ENCODE data around the gene TMEM202. TPM values are rescaled to one million over a fixed set of nuclear protein-coding genes. Genes with fewer than 3 reads are reported as not detected.

Gene TMEM202
- total and polyA plus RNA-seq, 2 of the 13 experiments (the other 11 are each of a cell fraction or from before 2014, with no cell fraction given) = not detected

DNA sequence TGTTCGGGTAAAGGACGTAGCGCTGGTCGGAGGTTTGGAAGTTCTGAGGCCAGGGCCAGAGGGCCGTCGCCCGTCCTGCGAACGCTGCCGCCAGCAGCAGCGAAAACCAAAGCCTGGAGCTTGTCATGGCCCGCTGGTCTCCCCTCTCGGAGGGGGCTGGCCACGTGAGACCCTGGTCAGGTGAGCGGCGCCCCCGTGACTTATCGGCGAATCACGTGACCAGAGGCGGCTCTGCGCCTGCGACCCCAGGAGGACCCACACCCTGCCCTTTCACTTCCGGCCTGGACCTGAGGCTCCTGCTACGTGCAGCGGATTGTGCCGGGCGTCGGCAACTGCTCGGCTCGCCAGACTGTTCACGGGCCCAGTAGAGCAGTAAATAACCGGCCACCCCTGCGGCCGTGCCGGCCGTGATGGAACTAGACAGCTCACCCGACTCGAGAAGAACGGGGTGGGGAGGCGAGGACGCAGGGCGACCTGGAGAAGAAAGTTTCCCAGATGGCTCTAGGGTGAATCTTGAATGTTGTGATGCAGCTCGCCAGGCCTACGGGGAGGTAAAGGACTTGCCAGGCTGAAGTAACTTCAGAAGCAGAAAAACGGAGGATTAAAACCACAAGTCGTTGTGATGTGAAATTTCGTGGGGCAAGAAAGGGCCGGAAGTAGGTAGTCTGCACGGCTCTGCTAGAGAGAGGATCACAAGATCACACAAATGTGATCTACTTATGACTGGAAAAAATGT, 22.1 kb upstream of the TMEM202 start, which contains the start of gene HEXA (continued):
- TF ChIP-seq ZNF614 (CRISPR knock-in tag; IDR thresholded peaks at IDR 0.05; ENCODE audit: borderline replicate concordance) (peak; percentile 81; the same call in 1 of the 2 replicates), TBX3 (IDR thresholded peaks at IDR 0.05; ENCODE audit: borderline replicate concordance) (peak; percentile 47; the same call in 1 of the 2 replicates), EEA1 (CRISPR knock-in tag; IDR thresholded peaks at IDR 0.05; ENCODE audit: borderline replicate concordance) (peak; percentile 43; the same call in 1 of the 2 replicates), MED1 (CRISPR knock-in tag; IDR thresholded peaks at IDR 0.05) (peak; percentile 92), CCAR2 (optimal IDR thresholded peaks at IDR 0.05; ENCODE audit: low read depth, low read length) (no peak), TBX2 (CRISPR knock-in tag; IDR thresholded peaks at IDR 0.05; ENCODE audit: borderline replicate concordance) (peak; percentile 84; the same call in 1 of the 2 replicates)
- TF ChIP-seq, protein P1, sequence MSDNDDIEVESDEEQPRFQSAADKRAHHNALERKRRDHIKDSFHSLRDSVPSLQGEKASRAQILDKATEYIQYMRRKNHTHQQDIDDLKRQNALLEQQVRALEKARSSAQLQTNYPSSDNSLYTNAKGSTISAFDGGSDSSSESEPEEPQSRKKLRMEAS (IDR thresholded peaks at IDR 0.05) = peak; percentile 95
- TF ChIP-seq, protein P2, sequence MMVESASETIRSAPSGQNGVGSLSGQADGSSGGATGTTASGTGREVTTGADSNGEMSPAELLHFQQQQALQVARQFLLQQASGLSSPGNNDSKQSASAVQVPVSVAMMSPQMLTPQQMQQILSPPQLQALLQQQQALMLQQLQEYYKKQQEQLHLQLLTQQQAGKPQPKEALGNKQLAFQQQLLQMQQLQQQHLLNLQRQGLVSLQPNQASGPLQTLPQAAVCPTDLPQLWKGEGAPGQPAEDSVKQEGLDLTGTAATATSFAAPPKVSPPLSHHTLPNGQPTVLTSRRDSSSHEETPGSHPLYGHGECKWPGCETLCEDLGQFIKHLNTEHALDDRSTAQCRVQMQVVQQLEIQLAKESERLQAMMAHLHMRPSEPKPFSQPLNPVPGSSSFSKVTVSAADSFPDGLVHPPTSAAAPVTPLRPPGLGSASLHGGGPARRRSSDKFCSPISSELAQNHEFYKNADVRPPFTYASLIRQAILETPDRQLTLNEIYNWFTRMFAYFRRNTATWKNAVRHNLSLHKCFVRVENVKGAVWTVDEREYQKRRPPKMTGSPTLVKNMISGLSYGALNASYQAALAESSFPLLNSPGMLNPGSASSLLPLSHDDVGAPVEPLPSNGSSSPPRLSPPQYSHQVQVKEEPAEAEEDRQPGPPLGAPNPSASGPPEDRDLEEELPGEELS (CRISPR knock-in tag; IDR thresholded peaks at IDR 0.05) = peak; percentile 65
- TF ChIP-seq, protein P3, sequence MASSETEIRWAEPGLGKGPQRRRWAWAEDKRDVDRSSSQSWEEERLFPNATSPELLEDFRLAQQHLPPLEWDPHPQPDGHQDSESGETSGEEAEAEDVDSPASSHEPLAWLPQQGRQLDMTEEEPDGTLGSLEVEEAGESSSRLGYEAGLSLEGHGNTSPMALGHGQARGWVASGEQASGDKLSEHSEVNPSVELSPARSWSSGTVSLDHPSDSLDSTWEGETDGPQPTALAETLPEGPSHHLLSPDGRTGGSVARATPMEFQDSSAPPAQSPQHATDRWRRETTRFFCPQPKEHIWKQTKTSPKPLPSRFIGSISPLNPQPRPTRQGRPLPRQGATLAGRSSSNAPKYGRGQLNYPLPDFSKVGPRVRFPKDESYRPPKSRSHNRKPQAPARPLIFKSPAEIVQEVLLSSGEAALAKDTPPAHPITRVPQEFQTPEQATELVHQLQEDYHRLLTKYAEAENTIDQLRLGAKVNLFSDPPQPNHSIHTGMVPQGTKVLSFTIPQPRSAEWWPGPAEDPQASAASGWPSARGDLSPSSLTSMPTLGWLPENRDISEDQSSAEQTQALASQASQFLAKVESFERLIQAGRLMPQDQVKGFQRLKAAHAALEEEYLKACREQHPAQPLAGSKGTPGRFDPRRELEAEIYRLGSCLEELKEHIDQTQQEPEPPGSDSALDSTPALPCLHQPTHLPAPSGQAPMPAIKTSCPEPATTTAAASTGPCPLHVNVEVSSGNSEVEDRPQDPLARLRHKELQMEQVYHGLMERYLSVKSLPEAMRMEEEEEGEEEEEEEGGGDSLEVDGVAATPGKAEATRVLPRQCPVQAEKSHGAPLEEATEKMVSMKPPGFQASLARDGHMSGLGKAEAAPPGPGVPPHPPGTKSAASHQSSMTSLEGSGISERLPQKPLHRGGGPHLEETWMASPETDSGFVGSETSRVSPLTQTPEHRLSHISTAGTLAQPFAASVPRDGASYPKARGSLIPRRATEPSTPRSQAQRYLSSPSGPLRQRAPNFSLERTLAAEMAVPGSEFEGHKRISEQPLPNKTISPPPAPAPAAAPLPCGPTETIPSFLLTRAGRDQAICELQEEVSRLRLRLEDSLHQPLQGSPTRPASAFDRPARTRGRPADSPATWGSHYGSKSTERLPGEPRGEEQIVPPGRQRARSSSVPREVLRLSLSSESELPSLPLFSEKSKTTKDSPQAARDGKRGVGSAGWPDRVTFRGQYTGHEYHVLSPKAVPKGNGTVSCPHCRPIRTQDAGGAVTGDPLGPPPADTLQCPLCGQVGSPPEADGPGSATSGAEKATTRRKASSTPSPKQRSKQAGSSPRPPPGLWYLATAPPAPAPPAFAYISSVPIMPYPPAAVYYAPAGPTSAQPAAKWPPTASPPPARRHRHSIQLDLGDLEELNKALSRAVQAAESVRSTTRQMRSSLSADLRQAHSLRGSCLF (CRISPR knock-in tag; IDR thresholded peaks at IDR 0.05; ENCODE audit: borderline replicate concordance) = peak; percentile 59; the same call in 1 of the 2 replicates

Data from HepG2 (cell line).